ENCODE data around the gene ANK3.

- TF ChIP-seq, protein P1, sequence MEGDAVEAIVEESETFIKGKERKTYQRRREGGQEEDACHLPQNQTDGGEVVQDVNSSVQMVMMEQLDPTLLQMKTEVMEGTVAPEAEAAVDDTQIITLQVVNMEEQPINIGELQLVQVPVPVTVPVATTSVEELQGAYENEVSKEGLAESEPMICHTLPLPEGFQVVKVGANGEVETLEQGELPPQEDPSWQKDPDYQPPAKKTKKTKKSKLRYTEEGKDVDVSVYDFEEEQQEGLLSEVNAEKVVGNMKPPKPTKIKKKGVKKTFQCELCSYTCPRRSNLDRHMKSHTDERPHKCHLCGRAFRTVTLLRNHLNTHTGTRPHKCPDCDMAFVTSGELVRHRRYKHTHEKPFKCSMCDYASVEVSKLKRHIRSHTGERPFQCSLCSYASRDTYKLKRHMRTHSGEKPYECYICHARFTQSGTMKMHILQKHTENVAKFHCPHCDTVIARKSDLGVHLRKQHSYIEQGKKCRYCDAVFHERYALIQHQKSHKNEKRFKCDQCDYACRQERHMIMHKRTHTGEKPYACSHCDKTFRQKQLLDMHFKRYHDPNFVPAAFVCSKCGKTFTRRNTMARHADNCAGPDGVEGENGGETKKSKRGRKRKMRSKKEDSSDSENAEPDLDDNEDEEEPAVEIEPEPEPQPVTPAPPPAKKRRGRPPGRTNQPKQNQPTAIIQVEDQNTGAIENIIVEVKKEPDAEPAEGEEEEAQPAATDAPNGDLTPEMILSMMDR (conservative IDR thresholded peaks at IDR 0.05 in 1 of 2, IDR thresholded peaks at IDR 0.05 in 1 of 2; ENCODE audit: low read depth in 1 of 2, low read length in 2 of 2) = no peak
- TF ChIP-seq EZH2 (IDR thresholded peaks at IDR 0.05; ENCODE audit: low read length, missing control alignments) = no peak
These were observed 57.8 kb downstream of the ANK3 start for GRCh38 chr10:60331886-60332285.

Measured in fibroblast of lung (primary cell).